ENCODE data around the gene PRICKLE4.
"Not testable (repeated sequence)": the region's sequence is repeated elsewhere in the genome, so short reads cannot be mapped to it uniquely, and the experiment has no call there.

The PRICKLE4 gene

DNA sequence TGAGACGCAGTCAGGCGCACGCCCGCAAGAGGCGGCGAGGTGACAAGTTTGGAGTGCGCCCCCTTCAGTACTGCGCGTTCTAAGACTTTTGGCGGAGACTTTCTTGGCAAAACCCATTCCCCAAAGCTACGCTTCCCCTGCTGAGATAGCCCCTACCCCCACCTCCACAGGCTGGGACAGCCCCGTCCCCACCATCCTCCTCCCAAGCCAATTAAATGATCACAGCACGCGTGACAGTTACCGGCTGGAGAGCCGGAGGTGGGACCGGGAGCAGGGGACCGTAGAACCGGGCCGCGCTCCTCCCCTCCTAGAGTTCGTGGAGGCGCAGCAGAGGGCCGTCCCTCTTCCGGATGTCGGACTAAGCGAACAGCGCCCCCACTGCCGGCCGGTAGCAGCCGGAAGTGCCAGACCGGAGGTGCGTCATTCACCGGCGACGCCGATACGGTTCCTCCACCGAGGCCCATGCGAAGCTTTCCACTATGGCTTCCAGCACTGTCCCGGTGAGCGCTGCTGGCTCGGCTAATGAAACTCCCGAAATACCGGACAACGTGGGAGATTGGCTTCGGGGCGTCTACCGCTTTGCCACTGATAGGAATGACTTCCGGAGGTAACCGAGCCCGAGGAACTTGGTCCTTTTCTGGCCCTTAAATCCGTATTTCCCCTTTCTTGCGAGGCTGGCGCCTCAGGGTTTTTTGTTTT, 6.8 kb downstream of the PRICKLE4 start, which contains the start of gene TOMM6:
Gene TOMM6, plus strand, starts transcription at position 476 of the 699 bp plus-strand sequence. Its CDS starts 4 bp downstream, at position 480.
- DNase-seq (ENCODE audit: insufficient read length, low spot score): peak; percentile 91
- peak; percentile 66 for FAIRE-seq

DNA sequence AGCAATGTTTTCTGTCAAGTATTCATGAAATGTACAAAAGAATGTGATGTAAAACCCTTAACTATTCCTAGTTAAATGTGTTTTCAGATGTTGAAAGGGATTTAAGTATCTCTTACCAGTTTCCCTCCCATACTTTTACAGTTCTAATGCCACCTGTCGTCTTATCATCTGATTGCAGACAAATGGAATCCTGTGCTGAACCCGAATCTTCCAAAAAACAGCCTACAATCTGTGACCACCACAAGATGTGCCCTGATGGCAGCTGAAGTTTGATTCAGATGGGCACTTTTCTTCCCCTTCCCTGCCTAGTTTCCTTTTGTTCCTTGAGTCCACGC, 8.8 kb downstream of the PRICKLE4 start:
- DNase-seq (ENCODE audit: insufficient read length, low spot score) (no peak), FAIRE-seq (no peak)

DNA sequence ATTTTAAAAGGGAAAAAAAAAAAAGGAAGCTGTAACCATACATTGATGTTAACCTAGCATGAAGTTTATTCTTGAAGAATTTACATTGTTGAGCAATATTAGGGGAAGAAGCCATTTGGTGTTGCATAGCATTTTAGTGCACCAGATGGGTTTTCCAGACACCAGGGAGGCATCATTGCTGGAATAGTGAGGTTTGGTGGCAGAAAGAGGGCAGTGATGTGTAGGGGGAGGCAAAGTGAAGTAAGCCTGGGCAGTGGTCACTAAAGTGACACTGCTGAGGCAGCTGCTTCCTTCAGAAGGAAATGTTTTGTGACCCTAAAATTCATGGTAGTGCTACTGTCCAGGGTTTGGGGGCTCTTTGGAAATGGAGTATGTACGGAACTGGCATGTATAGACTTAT, 9.5 kb downstream of the PRICKLE4 start:
- no peak for FAIRE-seq
- DNase-seq (ENCODE audit: insufficient read length, low spot score): no peak

- no peak for FAIRE-seq
Observed at GRCh38 chr6:41791305-41791704, 10.7 kb downstream of the PRICKLE4 start.

DNA sequence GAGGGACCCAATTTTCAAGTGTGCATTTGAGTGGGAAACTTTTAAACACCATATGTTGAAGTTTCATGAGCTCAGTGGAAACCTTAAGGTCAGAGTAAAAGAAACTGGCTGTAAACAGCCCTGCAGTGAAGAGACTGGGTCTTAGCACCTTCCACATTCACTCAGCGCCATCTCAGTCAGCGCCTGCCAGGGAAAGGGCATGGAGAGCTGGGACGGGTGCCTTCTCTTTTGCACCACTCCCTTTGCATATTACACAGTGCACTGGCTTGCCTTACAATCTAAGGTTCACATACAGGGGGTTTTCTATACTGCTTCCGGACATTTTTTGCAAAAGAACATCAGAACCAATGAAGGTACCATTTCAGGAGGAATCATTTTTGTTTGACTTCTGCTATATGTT, 11.4 kb downstream of the PRICKLE4 start:
- FAIRE-seq (no peak), DNase-seq (ENCODE audit: insufficient read length, low spot score) (no peak)

More at GRCh38 chr6:41791305-41791704, 10.7 kb downstream of the PRICKLE4 start:
- DNase-seq (ENCODE audit: insufficient read length, low spot score): no peak

DNA sequence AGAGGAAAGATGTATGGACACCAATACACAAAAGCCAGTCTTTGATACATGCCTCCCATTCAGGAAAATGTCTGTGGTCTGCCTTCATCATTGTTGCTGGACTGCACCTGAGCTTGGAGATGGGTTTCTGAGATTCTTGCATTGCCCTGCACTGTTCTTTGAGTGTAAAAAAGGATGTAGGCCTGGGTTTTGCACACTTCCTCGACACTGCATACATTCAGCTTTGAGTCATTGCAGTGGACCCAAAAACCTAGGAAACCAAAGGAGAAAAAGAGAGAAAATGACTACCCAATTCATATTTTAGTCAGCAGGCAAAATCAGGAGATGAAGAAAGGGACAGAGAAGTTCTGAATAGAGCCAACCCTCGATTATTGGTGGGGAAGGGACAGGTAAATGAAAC, 15.9 kb downstream of the PRICKLE4 start:
- no peak for DNase-seq (ENCODE audit: insufficient read length, low spot score)
- FAIRE-seq: no peak

GRCh38 chr6:41798901-41799558, 18.4 kb downstream of the PRICKLE4 start:
- FAIRE-seq (no peak), DNase-seq (ENCODE audit: insufficient read length, low spot score) (no peak)

DNA sequence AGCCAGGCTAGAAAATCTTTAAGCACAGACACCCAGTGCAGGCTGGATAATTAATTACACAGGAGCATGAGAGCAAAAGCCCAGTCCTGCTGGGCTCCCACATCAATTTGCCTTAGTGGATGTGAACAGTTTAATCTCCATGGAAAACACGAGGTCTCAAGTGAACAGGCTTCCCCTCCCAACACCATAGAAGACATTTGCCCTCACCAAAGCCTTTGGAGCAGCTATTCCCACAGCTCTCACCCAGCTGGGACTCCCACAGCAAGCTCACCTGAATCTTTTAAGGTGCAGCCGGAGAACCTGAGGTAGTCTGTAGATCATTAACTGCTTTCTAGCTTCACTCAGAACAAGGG, 19.0 kb downstream of the PRICKLE4 start:
- FAIRE-seq (no peak), DNase-seq (ENCODE audit: insufficient read length, low spot score) (no peak)

DNA sequence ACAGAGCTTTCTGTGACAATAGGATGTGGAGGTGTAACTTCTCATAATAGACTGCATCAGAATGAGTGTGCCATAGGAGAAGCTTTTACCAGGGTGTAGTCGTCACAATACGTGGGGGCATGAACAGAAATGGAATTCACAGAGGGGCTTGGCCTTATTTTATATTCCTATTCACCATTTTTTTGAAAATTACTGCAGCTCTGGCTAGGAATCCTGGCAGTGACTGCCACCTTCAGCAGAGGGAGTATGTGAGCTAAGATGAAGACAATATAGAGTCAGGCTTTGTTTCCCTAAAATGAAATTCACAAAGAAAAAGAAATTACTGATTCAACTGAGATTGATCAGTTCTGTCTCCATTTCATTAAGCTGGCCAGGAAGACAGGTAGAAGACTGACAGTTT, 20.8 kb downstream of the PRICKLE4 start:
- no peak for DNase-seq (ENCODE audit: insufficient read length, low spot score)
- FAIRE-seq: no peak

DNA sequence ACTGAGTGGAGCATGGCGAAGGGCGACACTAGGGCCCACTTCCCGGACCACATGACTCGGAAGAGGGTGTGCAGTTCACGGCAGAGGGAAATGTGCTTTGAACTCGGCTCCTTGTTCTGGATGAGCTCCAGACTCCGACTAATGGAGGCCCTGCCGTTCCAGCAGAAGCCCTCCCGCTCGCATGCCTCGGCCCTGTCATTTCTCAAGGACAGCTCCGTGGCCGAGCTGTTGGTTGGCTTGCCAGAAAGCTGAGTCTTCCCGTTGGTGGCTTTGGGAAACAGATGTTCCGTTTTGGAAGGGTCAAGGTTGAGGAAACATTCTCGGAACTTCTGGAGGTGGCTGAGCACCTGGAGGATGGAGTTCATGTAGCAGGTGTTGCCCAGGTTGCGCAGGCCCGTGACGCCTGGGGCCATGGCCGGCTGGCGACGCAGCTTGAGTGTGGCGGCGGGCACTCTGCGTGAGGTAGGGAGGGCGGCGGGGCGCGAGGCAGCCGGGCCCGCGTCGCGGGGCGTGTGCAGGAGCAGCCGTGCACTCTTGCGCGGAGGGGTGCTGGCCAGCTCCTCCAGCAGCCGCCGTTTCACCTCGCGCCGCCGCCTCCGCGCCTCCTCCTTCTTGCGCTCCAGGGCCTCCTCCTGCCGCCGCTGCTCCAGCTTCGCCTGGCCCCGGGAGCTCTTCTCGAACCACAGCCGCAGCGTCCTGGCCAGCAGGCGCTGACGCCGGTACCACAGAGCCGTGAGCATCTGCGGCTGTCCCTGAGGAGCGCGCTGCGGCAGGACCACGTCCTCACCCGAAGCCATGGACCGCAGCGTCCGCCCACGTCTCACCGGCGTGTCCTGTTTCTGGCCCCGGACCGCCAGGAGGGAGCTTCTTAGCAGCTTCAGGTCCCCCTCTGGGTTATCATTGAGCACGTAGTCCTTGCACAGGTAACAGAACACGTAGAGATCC, 25.5 kb downstream of the PRICKLE4 start:
- FAIRE-seq (no peak), DNase-seq (ENCODE audit: insufficient read length, low spot score) (no peak)

- no peak for DNase-seq (ENCODE audit: insufficient read length, low spot score)
- no peak for FAIRE-seq
Observed at GRCh38 chr6:41811095-41811494, 30.5 kb downstream of the PRICKLE4 start.

GRCh38 chr6:41811946-41812345, 31.4 kb downstream of the PRICKLE4 start:
- FAIRE-seq; DNase-seq (ENCODE audit: insufficient read length, low spot score): not testable (repeated sequence)

DNA sequence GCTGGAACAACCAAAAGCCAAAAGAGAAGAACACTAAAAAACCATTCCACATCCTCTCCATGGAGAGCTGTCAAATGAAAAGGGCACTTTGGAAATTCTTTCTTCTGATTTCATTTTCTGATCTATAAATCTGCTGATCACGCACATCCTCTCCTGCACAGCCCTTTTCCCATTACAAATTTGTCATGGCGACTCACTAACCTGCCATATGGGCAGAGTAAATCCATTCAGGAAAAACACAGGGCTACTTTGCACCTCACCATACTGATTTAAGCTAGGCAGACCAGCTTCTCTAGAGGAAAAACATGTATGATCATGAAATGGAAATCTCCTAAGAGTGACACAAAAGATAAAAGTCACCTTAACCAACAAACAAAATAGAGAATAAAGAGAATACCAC, 32.9 kb downstream of the PRICKLE4 start:
- DNase-seq (ENCODE audit: insufficient read length, low spot score) (no peak), FAIRE-seq (no peak)

DNA sequence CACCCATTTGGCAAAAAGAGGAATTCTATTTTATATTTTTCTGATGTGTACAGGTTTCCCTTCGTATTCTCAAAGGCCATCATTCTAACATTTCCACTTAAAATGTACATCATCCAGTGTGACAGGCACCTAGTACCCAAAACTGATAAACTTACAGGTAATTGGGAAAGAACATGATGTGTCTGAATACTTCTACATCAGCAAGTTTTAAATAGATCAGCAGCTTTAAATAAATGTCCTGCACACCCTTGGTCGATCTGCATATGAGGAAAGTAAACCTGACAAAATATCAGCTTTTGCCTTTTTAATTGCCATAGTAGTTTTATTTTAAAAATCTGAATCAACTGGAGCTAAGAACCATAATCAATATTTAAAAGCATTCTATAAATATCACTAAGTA, 33.4 kb downstream of the PRICKLE4 start:
- no peak for FAIRE-seq
- DNase-seq (ENCODE audit: insufficient read length, low spot score): no peak

DNA sequence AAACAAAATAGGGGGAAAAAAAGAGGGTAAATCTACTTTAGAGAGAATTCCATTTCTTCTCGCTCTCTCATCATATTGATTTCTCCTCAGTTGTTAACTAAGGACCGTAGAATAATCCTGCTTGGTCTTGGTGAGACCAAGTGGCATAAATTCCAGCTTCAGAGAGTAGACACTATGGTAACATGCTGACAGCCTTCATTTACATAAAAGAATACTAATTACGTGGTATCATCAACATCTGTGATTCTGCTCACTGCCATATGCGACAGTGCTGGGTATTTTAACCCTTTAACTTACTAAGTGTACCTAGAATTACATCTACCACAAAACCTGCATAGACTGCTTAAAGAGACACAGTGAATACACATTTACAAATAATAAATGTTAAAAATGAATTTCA, 34.0 kb downstream of the PRICKLE4 start:
- FAIRE-seq (no peak), DNase-seq (ENCODE audit: insufficient read length, low spot score) (no peak)

- no peak for DNase-seq (ENCODE audit: insufficient read length, low spot score)
- FAIRE-seq: peak; percentile 36
Observed at GRCh38 chr6:41815587-41815986, 35.0 kb downstream of the PRICKLE4 start.

- DNase-seq (ENCODE audit: insufficient read length, low spot score) (no peak), FAIRE-seq (peak; percentile 26)
Observed at GRCh38 chr6:41818271-41819054, 37.9 kb downstream of the PRICKLE4 start.

- DNase-seq (ENCODE audit: insufficient read length, low spot score) (no peak), FAIRE-seq (no peak)
Observed at GRCh38 chr6:41821266-41821665, 40.7 kb downstream of the PRICKLE4 start.

DNA sequence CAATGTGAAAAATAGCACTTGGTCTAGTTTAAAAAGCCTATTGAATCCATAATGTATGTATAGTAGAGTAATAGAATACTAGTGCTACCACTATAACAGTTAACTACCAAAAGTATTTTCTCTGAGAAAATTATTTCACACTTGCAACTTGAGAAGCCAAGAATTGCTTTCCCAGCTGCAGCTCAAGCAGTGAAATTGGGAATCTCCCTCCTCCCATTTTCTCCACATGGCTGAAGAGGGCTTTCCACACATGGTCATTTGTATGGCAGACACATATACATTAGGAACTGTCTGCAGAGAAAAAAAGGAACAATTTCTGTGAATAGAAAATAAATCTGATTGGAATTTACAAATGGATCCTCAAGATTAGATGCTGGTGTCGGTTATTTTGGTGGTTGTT, 41.4 kb downstream of the PRICKLE4 start:
- FAIRE-seq (no peak), DNase-seq (ENCODE audit: insufficient read length, low spot score) (no peak)

GRCh38 chr6:41823178-41823577, 42.6 kb downstream of the PRICKLE4 start:
- no peak for DNase-seq (ENCODE audit: insufficient read length, low spot score)

More at GRCh38 chr6:41823178-41823577, 42.6 kb downstream of the PRICKLE4 start:
- no peak for FAIRE-seq

All from HTR-8/SVneo (cell line).